ENCODE measurements around the gene MARCHF11.

GRCh38 chr5:16156152-16156551 is 23.4 kb downstream of the MARCHF11 start:
- TF ChIP-seq, protein P1, sequence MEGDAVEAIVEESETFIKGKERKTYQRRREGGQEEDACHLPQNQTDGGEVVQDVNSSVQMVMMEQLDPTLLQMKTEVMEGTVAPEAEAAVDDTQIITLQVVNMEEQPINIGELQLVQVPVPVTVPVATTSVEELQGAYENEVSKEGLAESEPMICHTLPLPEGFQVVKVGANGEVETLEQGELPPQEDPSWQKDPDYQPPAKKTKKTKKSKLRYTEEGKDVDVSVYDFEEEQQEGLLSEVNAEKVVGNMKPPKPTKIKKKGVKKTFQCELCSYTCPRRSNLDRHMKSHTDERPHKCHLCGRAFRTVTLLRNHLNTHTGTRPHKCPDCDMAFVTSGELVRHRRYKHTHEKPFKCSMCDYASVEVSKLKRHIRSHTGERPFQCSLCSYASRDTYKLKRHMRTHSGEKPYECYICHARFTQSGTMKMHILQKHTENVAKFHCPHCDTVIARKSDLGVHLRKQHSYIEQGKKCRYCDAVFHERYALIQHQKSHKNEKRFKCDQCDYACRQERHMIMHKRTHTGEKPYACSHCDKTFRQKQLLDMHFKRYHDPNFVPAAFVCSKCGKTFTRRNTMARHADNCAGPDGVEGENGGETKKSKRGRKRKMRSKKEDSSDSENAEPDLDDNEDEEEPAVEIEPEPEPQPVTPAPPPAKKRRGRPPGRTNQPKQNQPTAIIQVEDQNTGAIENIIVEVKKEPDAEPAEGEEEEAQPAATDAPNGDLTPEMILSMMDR (conservative IDR thresholded peaks at IDR 0.05; ENCODE audit: low read depth, low read length), result no peak
- no peak for TF ChIP-seq CHD1 (IDR thresholded peaks at IDR 0.05; ENCODE audit: low read depth, low read length)
